Natural killer cell (primary cell): ENCODE measurements around the gene GRID1. TPM values are rescaled to one million over a fixed set of nuclear protein-coding genes. Genes with fewer than 3 reads are reported as not detected.

Experiments
- ATAC-seq, 3 donors: fragments of 150-1000 bp in 2 of 3; fragments of 200-7000 bp in 1 of 3; cut with Tn5 transposase; 1 replicate in 1 of 3; 2 replicates in 2 of 3; pipeline ENCODE4 v1.10.0; 2021; ENCODE audit warnings: mild to moderate bottlenecking in 2 of 3, moderate library complexity in 2 of 3
- DNase-seq, 2 donors: peaks; one replicate each; pipeline versions ENCODE4 v3.0.0 to v3.0.0-alpha.2; 2013 to 2021; ENCODE audit warnings: mixed read lengths in 1 of 2
- H3K27ac ChIP-seq: one replicate; pipeline ENCODE4 v1.5.1; 2013; ENCODE audit warnings: mild to moderate bottlenecking, low read length
- H3K27me3 ChIP-seq: one replicate; pipeline ENCODE4 v1.6.1; 2013; ENCODE audit warnings: low read length; ENCODE audit not compliant: control insufficient read depth, insufficient read depth
- H3K36me3 ChIP-seq: one replicate; pipeline ENCODE4 v1.6.1; 2013; ENCODE audit warnings: low read length; ENCODE audit not compliant: control insufficient read depth, insufficient read depth
- H3K4me1 ChIP-seq: one replicate; pipeline ENCODE4 v1.6.1; 2013; ENCODE audit warnings: low read length; ENCODE audit not compliant: control insufficient read depth, insufficient read depth
- H3K4me3 ChIP-seq: one replicate; pipeline ENCODE4 v1.5.1; 2013; ENCODE audit warnings: low read length
- H3K9me3 ChIP-seq: one replicate; pipeline ENCODE4 v1.6.1; 2013; ENCODE audit warnings: low read length; ENCODE audit not compliant: control insufficient read depth, insufficient read depth
- H3K27ac Mint-ChIP-seq, 2 donors: one replicate each; pipeline ENCODE4 v1.8.0; 2022; ENCODE audit warnings: mild to moderate bottlenecking in 2 of 2, mixed read lengths in 2 of 2, moderate library complexity in 1 of 2
- H3K27me3 Mint-ChIP-seq, 2 donors: one replicate each; pipeline ENCODE4 v1.8.0; 2022; ENCODE audit warnings: low read depth in 2 of 2, mixed read lengths in 2 of 2
- H3K36me3 Mint-ChIP-seq: one replicate; pipeline ENCODE4 v1.8.0; 2022; ENCODE audit warnings: mixed read lengths
- H3K4me1 Mint-ChIP-seq, 2 donors: one replicate each; pipeline ENCODE4 v1.8.0; 2022; ENCODE audit warnings: mixed read lengths in 2 of 2
- H3K4me3 Mint-ChIP-seq: one replicate; pipeline ENCODE4 v1.8.0; 2022; ENCODE audit warnings: mild to moderate bottlenecking, moderate library complexity, mixed read lengths
- H3K9me3 Mint-ChIP-seq, 2 donors: one replicate each; pipeline ENCODE4 v1.8.0; 2022; ENCODE audit warnings: mixed read lengths in 2 of 2
- WGBS: methylation state at CpG from one replicate; pipeline ENCODE4 v1.1.7; 2013; ENCODE audit warnings: missing lambda C conversion rate; ENCODE audit not compliant: insufficient coverage; 5-methylcytosine and 5-hydroxymethylcytosine counted together
- intact Hi-C: fragments of 100-400 bp; cut with micrococcal nuclease; formaldehyde crosslinking; loops from one replicate; pipeline ENCODE4 v1.14.2; 2022
- total RNA-seq, 4 donors: library from RNA; stranded (reverse); fragments of 120-200 nt in 1 of 4; gene quantifications; one replicate each; pipeline versions ENCODE4 v1.2.3 to v1.2.4, GENCODE V29; 2013 to 2022
- TF ChIP-seq, protein P1 (sequence below): fragments of 200-600 bp; IDR thresholded peaks from one replicate; pipeline ENCODE4 v1.8.0; 2022; ENCODE audit warnings: antibody characterized with exemption

Gene GRID1
- total RNA-seq, 3 donors from 2014 or later (not counting 1 experiment from before 2014, with no cell fraction given) = not detected

- no peaks in the 10 kb centered on the region for H3K4me1 ChIP-seq
- H3K36me3 ChIP-seq = no peaks in the 10 kb centered on the region
- Mint-ChIP-seq H3K4me1 (no peaks in the 10 kb centered on the region), H3K9me3 (peaks cover 2% of the 10 kb centered on the region in 2 donors), H3K27me3 (no peaks in the 10 kb centered on the region), H3K36me3 (no peaks in the 10 kb centered on the region), H3K27ac (no peak overlapping the region), H3K4me3 (no peak overlapping the region)
- DNase-seq = no peak
- no peak for ATAC-seq
- 66% methylated on average over 4 of the region's 4 CpGs for WGBS
- no peak overlapping the region for H3K27ac ChIP-seq
- TF ChIP-seq, protein P1, sequence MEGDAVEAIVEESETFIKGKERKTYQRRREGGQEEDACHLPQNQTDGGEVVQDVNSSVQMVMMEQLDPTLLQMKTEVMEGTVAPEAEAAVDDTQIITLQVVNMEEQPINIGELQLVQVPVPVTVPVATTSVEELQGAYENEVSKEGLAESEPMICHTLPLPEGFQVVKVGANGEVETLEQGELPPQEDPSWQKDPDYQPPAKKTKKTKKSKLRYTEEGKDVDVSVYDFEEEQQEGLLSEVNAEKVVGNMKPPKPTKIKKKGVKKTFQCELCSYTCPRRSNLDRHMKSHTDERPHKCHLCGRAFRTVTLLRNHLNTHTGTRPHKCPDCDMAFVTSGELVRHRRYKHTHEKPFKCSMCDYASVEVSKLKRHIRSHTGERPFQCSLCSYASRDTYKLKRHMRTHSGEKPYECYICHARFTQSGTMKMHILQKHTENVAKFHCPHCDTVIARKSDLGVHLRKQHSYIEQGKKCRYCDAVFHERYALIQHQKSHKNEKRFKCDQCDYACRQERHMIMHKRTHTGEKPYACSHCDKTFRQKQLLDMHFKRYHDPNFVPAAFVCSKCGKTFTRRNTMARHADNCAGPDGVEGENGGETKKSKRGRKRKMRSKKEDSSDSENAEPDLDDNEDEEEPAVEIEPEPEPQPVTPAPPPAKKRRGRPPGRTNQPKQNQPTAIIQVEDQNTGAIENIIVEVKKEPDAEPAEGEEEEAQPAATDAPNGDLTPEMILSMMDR = no peak
- H3K9me3 ChIP-seq = no peaks in the 10 kb centered on the region
- intact Hi-C loops = no loop called here
- no peak overlapping the region for H3K4me3 ChIP-seq
- H3K27me3 ChIP-seq = no peaks in the 10 kb centered on the region
Observed at GRCh38 chr10:85657476-85658113, 709.0 kb downstream of the GRID1 start.

DNA sequence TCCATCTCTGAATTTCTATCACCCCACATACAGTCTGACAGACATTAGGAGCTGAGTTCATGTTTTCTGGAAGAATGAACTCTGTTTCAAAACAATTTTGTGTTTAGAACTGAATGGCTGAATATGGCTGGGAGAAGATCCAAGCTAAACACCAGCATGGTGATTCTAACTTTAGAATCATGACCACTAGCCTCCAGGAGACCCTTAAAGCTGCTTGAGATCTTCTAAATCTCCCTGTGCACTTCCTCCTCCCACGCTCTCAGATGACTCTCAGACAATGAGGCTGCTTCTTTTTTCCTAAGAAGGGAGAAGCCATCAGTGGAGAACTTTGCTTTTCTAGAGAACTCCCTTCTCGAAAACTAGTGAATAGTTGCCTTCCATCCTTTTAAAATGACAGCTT, 711.2 kb downstream of the GRID1 start:
- Mint-ChIP-seq H3K36me3 (no peaks in the 10 kb centered on the region), H3K27ac (no peak overlapping the region), H3K4me1 (no peaks in the 10 kb centered on the region), H3K9me3 (peaks cover 2% of the 10 kb centered on the region in 2 donors), H3K27me3 (no peaks in the 10 kb centered on the region), H3K4me3 (no peak overlapping the region)
- no peaks in the 10 kb centered on the region for H3K9me3 ChIP-seq
- TF ChIP-seq, protein P1 = no peak
- intact Hi-C loops = no loop called here
- H3K36me3 ChIP-seq = no peaks in the 10 kb centered on the region
- no peak overlapping the region for H3K4me3 ChIP-seq
- WGBS = 60% methylated on average over 2 of the region's 2 CpGs
- H3K27me3 ChIP-seq = no peaks in the 10 kb centered on the region
- H3K4me1 ChIP-seq = no peaks in the 10 kb centered on the region
- no peak for ATAC-seq
- no peak for DNase-seq
- no peak overlapping the region for H3K27ac ChIP-seq

- Mint-ChIP-seq H3K27me3 (no peaks in the 10 kb centered on the region), H3K4me1 (no peaks in the 10 kb centered on the region), H3K36me3 (no peaks in the 10 kb centered on the region), H3K27ac (no peak overlapping the region), H3K4me3 (no peak overlapping the region), H3K9me3 (no peaks in the 10 kb centered on the region)
- Histone ChIP-seq H3K4me1 (no peaks in the 10 kb centered on the region), H3K27ac (no peak overlapping the region), H3K4me3 (no peak overlapping the region), H3K9me3 (no peaks in the 10 kb centered on the region), H3K36me3 (no peaks in the 10 kb centered on the region), H3K27me3 (no peaks in the 10 kb centered on the region)
- TF ChIP-seq, protein P1 = no peak
- DNase-seq (no peak), ATAC-seq (no peak)
- intact Hi-C loops = no loop called here
- 84% methylated on average over 2 of the region's 2 CpGs for WGBS
Observed at GRCh38 chr10:85651497-85651882, 715.1 kb downstream of the GRID1 start.
